ENCODE results near the gene RPS18. TPM values are rescaled to one million over a fixed set of nuclear protein-coding genes. Genes with fewer than 3 reads are reported as not detected.

RPS18 gene
- total and polyA plus RNA-seq, 2 of the 13 experiments (the other 11 are each of a cell fraction or from before 2014, with no cell fraction given), result 3,896 to 5,806 TPM

DNA sequence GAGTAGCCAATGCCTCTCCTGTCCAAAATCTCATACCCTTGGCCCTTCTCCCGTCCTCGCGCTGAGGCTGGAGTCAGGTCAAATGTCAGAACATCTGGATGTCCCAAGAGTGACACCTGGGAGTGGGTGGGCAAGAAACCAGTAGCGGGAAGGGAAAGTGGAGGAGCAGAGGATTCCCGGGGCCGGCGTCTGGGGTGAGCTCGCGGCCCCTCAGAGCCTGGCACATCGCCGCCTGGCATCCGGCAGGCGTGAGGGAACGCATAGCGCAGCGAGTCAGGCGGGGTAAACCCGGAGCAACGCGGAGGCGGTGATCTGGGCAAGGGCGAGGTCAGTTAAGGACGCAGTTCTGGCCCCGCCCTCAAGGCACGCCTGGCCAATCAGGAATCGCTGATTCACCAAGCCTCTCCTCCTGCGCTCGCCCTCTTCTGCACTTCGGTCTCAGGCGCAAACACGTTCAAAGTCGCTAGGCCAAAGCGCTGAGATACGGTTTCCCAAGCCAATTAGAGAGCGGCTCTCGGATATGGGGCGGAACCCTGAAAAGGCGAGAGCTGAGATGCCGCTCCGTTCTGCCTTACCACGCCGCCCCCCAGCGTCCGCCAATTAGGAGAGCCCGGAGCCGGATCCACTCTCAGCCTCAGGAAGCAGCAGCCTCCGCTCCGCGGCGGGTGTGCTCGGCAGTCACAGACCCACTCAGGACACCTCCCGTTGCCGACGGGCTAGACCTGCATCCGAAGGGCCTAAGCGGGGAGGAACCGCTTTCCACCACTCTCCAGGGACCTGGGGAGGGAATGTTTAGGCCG lies 22.7 kb upstream of the RPS18 start (continued):
- TF ChIP-seq, protein P1, sequence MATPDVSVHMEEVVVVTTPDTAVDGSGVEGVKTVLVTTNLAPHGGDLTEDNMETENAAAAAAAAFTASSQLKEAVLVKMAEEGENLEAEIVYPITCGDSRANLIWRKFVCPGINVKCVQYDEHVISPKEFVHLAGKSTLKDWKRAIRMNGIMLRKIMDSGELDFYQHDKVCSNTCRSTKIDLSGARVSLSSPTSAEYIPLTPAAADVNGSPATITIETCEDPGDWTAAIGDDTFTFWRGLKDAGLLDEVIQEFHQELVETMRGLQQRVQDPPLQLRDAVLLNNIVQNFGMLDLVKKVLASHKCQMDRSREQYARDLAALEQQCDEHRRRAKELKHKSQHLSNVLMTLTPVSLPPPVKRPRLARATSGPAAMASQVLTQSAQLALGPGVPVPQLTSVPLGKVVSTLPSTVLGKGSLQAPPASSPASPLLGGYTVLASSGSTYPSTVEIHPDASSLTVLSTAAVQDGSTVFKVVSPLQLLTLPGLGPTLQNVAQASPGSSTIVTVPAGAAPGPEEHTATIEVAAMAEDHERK (CRISPR knock-in tag; IDR thresholded peaks at IDR 0.05; ENCODE audit: low read depth), result no peak
- no peak for TF ChIP-seq ZNF781 (CRISPR knock-in tag; IDR thresholded peaks at IDR 0.05; ENCODE audit: borderline replicate concordance, not compliant biosample characterization)
- TF ChIP-seq SMAD3 (CRISPR knock-in tag; IDR thresholded peaks at IDR 0.05), result peak; percentile 63; the same call in 1 of the 2 replicates
- no peak for TF ChIP-seq TEAD2 (CRISPR knock-in tag; IDR thresholded peaks at IDR 0.05)
- TF ChIP-seq SRSF9 (IDR thresholded peaks at IDR 0.05; ENCODE audit: borderline replicate concordance, insufficient read depth, low read depth, low read length, poor library complexity, severe bottlenecking), result no peak
- TF ChIP-seq ZNF547 (CRISPR knock-in tag; IDR thresholded peaks at IDR 0.05), result no peak; the same call in 1 of the 2 replicates
- TF ChIP-seq SNAI1 (CRISPR knock-in tag; IDR thresholded peaks at IDR 0.05; ENCODE audit: borderline replicate concordance), result 0 out of 2 replicates have a peak, but pooled peaks have one; percentile 57
- TF ChIP-seq IKZF4 (CRISPR knock-in tag; IDR thresholded peaks at IDR 0.05; ENCODE audit: borderline replicate concordance, low read depth, not compliant biosample characterization), result no peak
- TF ChIP-seq, protein P2, sequence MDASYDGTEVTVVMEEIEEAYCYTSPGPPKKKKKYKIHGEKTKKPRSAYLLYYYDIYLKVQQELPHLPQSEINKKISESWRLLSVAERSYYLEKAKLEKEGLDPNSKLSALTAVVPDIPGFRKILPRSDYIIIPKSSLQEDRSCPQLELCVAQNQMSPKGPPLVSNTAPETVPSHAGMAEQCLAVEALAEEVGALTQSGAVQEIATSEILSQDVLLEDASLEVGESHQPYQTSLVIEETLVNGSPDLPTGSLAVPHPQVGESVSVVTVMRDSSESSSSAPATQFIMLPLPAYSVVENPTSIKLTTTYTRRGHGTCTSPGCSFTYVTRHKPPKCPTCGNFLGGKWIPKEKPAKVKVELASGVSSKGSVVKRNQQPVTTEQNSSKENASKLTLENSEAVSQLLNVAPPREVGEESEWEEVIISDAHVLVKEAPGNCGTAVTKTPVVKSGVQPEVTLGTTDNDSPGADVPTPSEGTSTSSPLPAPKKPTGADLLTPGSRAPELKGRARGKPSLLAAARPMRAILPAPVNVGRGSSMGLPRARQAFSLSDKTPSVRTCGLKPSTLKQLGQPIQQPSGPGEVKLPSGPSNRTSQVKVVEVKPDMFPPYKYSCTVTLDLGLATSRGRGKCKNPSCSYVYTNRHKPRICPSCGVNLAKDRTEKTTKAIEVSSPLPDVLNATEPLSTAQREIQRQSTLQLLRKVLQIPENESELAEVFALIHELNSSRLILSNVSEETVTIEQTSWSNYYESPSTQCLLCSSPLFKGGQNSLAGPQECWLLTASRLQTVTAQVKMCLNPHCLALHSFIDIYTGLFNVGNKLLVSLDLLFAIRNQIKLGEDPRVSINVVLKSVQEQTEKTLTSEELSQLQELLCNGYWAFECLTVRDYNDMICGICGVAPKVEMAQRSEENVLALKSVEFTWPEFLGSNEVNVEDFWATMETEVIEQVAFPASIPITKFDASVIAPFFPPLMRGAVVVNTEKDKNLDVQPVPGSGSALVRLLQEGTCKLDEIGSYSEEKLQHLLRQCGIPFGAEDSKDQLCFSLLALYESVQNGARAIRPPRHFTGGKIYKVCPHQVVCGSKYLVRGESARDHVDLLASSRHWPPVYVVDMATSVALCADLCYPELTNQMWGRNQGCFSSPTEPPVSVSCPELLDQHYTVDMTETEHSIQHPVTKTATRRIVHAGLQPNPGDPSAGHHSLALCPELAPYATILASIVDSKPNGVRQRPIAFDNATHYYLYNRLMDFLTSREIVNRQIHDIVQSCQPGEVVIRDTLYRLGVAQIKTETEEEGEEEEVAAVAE (CRISPR knock-in tag; IDR thresholded peaks at IDR 0.05; ENCODE audit: borderline replicate concordance), result no peak; the same call in 1 of the 2 replicates
- peak; percentile 79 for TF ChIP-seq ERF (CRISPR knock-in tag; IDR thresholded peaks at IDR 0.05)
- no peak for TF ChIP-seq ZEB1 (IDR thresholded peaks at IDR 0.05; ENCODE audit: insufficient replicate concordance, low read depth)
- TF ChIP-seq, protein P3, sequence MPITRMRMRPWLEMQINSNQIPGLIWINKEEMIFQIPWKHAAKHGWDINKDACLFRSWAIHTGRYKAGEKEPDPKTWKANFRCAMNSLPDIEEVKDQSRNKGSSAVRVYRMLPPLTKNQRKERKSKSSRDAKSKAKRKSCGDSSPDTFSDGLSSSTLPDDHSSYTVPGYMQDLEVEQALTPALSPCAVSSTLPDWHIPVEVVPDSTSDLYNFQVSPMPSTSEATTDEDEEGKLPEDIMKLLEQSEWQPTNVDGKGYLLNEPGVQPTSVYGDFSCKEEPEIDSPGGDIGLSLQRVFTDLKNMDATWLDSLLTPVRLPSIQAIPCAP (CRISPR knock-in tag; IDR thresholded peaks at IDR 0.05; ENCODE audit: low read depth), result no peak
- TF ChIP-seq ZNF282 (IDR thresholded peaks at IDR 0.05; ENCODE audit: partially characterized antibody), result no peak
- TF ChIP-seq KMT2A (CRISPR knock-in tag; IDR thresholded peaks at IDR 0.05), result 0 out of 2 replicates have a peak, but pooled peaks have one; percentile 40
- no peak for TF ChIP-seq ZNF674 (CRISPR knock-in tag; IDR thresholded peaks at IDR 0.05; ENCODE audit: low read depth)
- 0 out of 2 replicates have a peak, but pooled peaks have one; percentile 85 for TF ChIP-seq ZBTB8A (CRISPR knock-in tag; IDR thresholded peaks at IDR 0.05; ENCODE audit: borderline replicate concordance, low read depth)
- TF ChIP-seq, protein P4, sequence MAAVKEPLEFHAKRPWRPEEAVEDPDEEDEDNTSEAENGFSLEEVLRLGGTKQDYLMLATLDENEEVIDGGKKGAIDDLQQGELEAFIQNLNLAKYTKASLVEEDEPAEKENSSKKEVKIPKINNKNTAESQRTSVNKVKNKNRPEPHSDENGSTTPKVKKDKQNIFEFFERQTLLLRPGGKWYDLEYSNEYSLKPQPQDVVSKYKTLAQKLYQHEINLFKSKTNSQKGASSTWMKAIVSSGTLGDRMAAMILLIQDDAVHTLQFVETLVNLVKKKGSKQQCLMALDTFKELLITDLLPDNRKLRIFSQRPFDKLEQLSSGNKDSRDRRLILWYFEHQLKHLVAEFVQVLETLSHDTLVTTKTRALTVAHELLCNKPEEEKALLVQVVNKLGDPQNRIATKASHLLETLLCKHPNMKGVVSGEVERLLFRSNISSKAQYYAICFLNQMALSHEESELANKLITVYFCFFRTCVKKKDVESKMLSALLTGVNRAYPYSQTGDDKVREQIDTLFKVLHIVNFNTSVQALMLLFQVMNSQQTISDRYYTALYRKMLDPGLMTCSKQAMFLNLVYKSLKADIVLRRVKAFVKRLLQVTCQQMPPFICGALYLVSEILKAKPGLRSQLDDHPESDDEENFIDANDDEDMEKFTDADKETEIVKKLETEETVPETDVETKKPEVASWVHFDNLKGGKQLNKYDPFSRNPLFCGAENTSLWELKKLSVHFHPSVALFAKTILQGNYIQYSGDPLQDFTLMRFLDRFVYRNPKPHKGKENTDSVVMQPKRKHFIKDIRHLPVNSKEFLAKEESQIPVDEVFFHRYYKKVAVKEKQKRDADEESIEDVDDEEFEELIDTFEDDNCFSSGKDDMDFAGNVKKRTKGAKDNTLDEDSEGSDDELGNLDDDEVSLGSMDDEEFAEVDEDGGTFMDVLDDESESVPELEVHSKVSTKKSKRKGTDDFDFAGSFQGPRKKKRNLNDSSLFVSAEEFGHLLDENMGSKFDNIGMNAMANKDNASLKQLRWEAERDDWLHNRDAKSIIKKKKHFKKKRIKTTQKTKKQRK (IDR thresholded peaks at IDR 0.05; ENCODE audit: low read length), result no peak
- TF ChIP-seq SMARCE1 (IDR thresholded peaks at IDR 0.05; ENCODE audit: borderline replicate concordance), result no peak

All from HepG2 (cell line).